ENCODE data around the gene POC1A.

- TF ChIP-seq CTCF (IDR thresholded peaks at IDR 0.05): no peak
- no peak for TF ChIP-seq POLR2A (IDR thresholded peaks at IDR 0.05)
Measured at GRCh38 chr3:52069135-52069534, 85.1 kb downstream of the POC1A start.

All from testis (tissue), 2 donors.